ENCODE results near the gene TPD52L1. TPM values are rescaled to one million over a fixed set of nuclear protein-coding genes. Genes with fewer than 3 reads are reported as not detected.
"Not testable (repeated sequence)": the region's sequence is repeated elsewhere in the genome, so short reads cannot be mapped to it uniquely, and the experiment has no call there.

TPD52L1 gene
- total RNA-seq, 6 experiments from 2014 or later: 36.8 to 119 (median 47.7) TPM

- Histone ChIP-seq H3K36me3 (peaks cover 0 to 7% (median 0%) of the 10 kb centered on the region in 4 donors), H3K4me3 (no peak overlapping the region), H3K4me1 (peaks cover 0 to under 1% (median 0%) of the 10 kb centered on the region in 4 donors), H3K27me3 (no peaks in the 10 kb centered on the region), H3K27ac (no peak overlapping the region), H3K9me3 (no peaks in the 10 kb centered on the region)
- intact Hi-C loops (cut with DNase I): no loop called here
- DNase-seq: no peak
- ATAC-seq: no peak
- 87% methylated on average over 3 of the region's 3 CpGs for WGBS (ENCODE audit: insufficient coverage, low coverage, low lambda C conversion rate, missing lambda C conversion rate)
- no peak for TF ChIP-seq CTCF (IDR thresholded peaks at IDR 0.05)
- TF ChIP-seq POLR2A (IDR thresholded peaks at IDR 0.05): no peak
Observed at GRCh38 chr6:125275779-125276178, 122.2 kb downstream of the TPD52L1 start.

- 86% methylated on average over 1 of the region's 1 CpG for WGBS (ENCODE audit: insufficient coverage, low coverage, low lambda C conversion rate, missing lambda C conversion rate)
- no peaks in the 10 kb centered on the region for H3K27me3 ChIP-seq
- no peak overlapping the region for H3K27ac ChIP-seq
- DNase-seq: no peak
- TF ChIP-seq CTCF (IDR thresholded peaks at IDR 0.05) (no peak), POLR2A (IDR thresholded peaks at IDR 0.05) (no peak)
- no peaks in the 10 kb centered on the region for H3K4me1 ChIP-seq
- H3K9me3 ChIP-seq: no peaks in the 10 kb centered on the region
- ATAC-seq: no peak
- H3K36me3 ChIP-seq: peaks cover 0 to 7% (median 0%) of the 10 kb centered on the region in 4 donors
- intact Hi-C loops (cut with DNase I): no loop called here
- H3K4me3 ChIP-seq: no peak overlapping the region
Observed at GRCh38 chr6:125277838-125278237, 124.3 kb downstream of the TPD52L1 start.

- no peaks in the 10 kb centered on the region for H3K9me3 ChIP-seq
- intact Hi-C loops (cut with DNase I): no loop called here
- TF ChIP-seq CTCF (IDR thresholded peaks at IDR 0.05) (no peak), POLR2A (IDR thresholded peaks at IDR 0.05) (no peak)
- no peak overlapping the region for H3K27ac ChIP-seq
- 100% methylated on average over 1 of the region's 7 CpGs for WGBS (ENCODE audit: insufficient coverage, low coverage, low lambda C conversion rate, missing lambda C conversion rate)
- no peak for ATAC-seq
- no peaks in the 10 kb centered on the region for H3K4me1 ChIP-seq
- no peak overlapping the region for H3K4me3 ChIP-seq
- no peaks in the 10 kb centered on the region for H3K27me3 ChIP-seq
- H3K36me3 ChIP-seq: peaks cover 0 to 4% (median 0%) of the 10 kb centered on the region in 4 donors
- DNase-seq: peak in 1 of 3 donors; percentile 8
Observed at GRCh38 chr6:125279961-125280360, 126.4 kb downstream of the TPD52L1 start.

- H3K36me3 ChIP-seq, ATAC-seq: not testable (repeated sequence)
Observed at GRCh38 chr6:125280370-125281035, 126.9 kb downstream of the TPD52L1 start.

GRCh38 chr6:125282470-125282869, 128.9 kb downstream of the TPD52L1 start:
- WGBS (ENCODE audit: insufficient coverage, low coverage, low lambda C conversion rate, missing lambda C conversion rate): 92% methylated on average over 3 of the region's 3 CpGs
- DNase-seq; H3K36me3 ChIP-seq; H3K27ac ChIP-seq; intact Hi-C loops (cut with DNase I); H3K9me3 ChIP-seq; H3K4me3 ChIP-seq; H3K27me3 ChIP-seq; ATAC-seq; H3K4me1 ChIP-seq: not testable (repeated sequence)

More at GRCh38 chr6:125280370-125281035, 126.9 kb downstream of the TPD52L1 start:
- H3K4me1 ChIP-seq; H3K9me3 ChIP-seq; H3K27me3 ChIP-seq; intact Hi-C loops (cut with DNase I); H3K4me3 ChIP-seq; DNase-seq; H3K27ac ChIP-seq: not testable (repeated sequence)
- WGBS (ENCODE audit: insufficient coverage, low coverage, low lambda C conversion rate, missing lambda C conversion rate): 86% methylated on average over 1 of the region's 11 CpGs

All from right lobe of liver (tissue), 6 donors.